GM12878 (cell line): Measurements from ENCODE around the gene CRACDL. TPM values are rescaled to one million over a fixed set of nuclear protein-coding genes. Genes with fewer than 3 reads are reported as not detected.

ENCODE experiments used
- ASH2L ChIP-seq: fragments of 300-600, 200-600 bp; sonication (generic); IDR thresholded peaks from 2 replicates; pipeline ENCODE4 v1.6.1; 2017; ENCODE audit warnings: low read depth, mild to moderate bottlenecking, borderline replicate concordance
- CREB1 ChIP-seq: IDR thresholded peaks from 2 replicates; pipeline ENCODE4 v1.6.1; 2012; ENCODE audit warnings: low read depth, mild to moderate bottlenecking, inconsistent platforms
- E4F1 ChIP-seq: fragments of 450-650 bp; IDR thresholded peaks from 2 replicates; pipeline ENCODE4 v1.6.1; 2018; ENCODE audit warnings: borderline replicate concordance, mild to moderate bottlenecking; ENCODE audit not compliant: partially characterized antibody
- EP300 ChIP-seq, 2 experiments: fragments of 150-350 bp in 1 of 2; IDR thresholded peaks; 2 replicates each; pipeline ENCODE4 v1.6.1; 2011 to 2012; ENCODE audit warnings: low read depth in 2 of 2, low read length in 2 of 2, borderline replicate concordance in 1 of 2, improper control_type of control experiment in 1 of 2, inconsistent platforms in 1 of 2; ENCODE audit not compliant: control insufficient read depth in 1 of 2
- GATAD2B ChIP-seq: fragments of 450-650 bp; conservative IDR thresholded peaks from 2 replicates; pipeline ENCODE4 v1.6.1; 2017; ENCODE audit warnings: low read depth, mild to moderate bottlenecking, moderate library complexity
- HDAC2 ChIP-seq: fragments of 200-600 bp; sonication (generic); IDR thresholded peaks from 2 replicates; pipeline ENCODE4 v1.6.1; 2017
- JUND ChIP-seq: IDR thresholded peaks from 2 replicates; pipeline ENCODE4 v1.6.1; 2012; ENCODE audit warnings: low read depth, mild to moderate bottlenecking, low read length, improper control_type of control experiment, moderate library complexity
- MEF2B ChIP-seq: fragments of 450-650 bp; IDR thresholded peaks from 2 replicates; pipeline ENCODE4 v1.6.1; 2018; ENCODE audit warnings: mild to moderate bottlenecking, moderate library complexity; ENCODE audit not compliant: partially characterized antibody, poor library complexity, severe bottlenecking
- MYC ChIP-seq: IDR thresholded peaks from 2 replicates; pipeline ENCODE4 v1.6.1; 2011; ENCODE audit warnings: mild to moderate bottlenecking, low read length, moderate library complexity, inconsistent platforms; ENCODE audit not compliant: insufficient read depth, insufficient replicate concordance, insufficient read length, severe bottlenecking
- RBBP5 ChIP-seq: fragments of 200-600 bp; sonication (generic); conservative IDR thresholded peaks from 2 replicates; pipeline ENCODE4 v1.6.1; 2016
- RELA ChIP-seq: fragments of 450-650 bp; IDR thresholded peaks from 2 replicates; pipeline ENCODE4 v1.8.0; 2014; ENCODE audit warnings: borderline replicate concordance; ENCODE audit not compliant: partially characterized antibody
- RUNX3 ChIP-seq: IDR thresholded peaks from 2 replicates; pipeline ENCODE4 v1.6.1; 2012; ENCODE audit warnings: low read length, inconsistent platforms
- SMARCA5 ChIP-seq: fragments of 450-650 bp; IDR thresholded peaks from 2 replicates; pipeline ENCODE4 v1.6.1; 2017; ENCODE audit warnings: mild to moderate bottlenecking
- polyA plus RNA-seq, 11 experiments: library from polyadenylated mRNA; depleted of rRNA in 4 of 11; unstranded in 6 of 11; stranded (reverse) in 5 of 11; fragments of >200 nt; fragmentation: Nextera tagmentation in 4 of 11; fragmentation: Illumina TruSeq in 1 of 11; extraction: Ambion mirVana in 4 of 11; extraction: Trizol in 1 of 11; gene quantifications; 1 replicate in 1 of 11; 2 replicates in 10 of 11; pipeline versions ENCODE4 v1.2.1 to v1.2.3, GENCODE V29; 2011 to 2016; ENCODE audit warnings: inconsistent platforms in 2 of 11, missing spikeins in 2 of 11, low read depth in 1 of 11
- total RNA-seq, 4 experiments: library from RNA; depleted of rRNA in 3 of 4; stranded (reverse); fragments of >200 nt in 3 of 4; fragmentation: Illumina TruSeq in 1 of 4; extraction: Trizol in 1 of 4; gene quantifications; 2 replicates each; pipeline versions ENCODE4 v1.2.1 to v1.2.3, GENCODE V29; 2013 to 2021
- TF ChIP-seq, protein P1 (sequence below): IDR thresholded peaks from 2 replicates; pipeline ENCODE4 v1.6.1; 2012; ENCODE audit warnings: improper control_type of control experiment, low read depth, low read length; ENCODE audit not compliant: insufficient replicate concordance
- TF ChIP-seq, protein P2 (sequence below): fragments of 450-650 bp; formaldehyde crosslinking; IDR thresholded peaks from 2 replicates; pipeline ENCODE4 v1.4.0; 2020; ENCODE audit warnings: mild to moderate bottlenecking, moderate library complexity

The CRACDL gene
- total and polyA plus RNA-seq, 10 of the 15 experiments (the other 5 are each of a cell fraction or from before 2014, with no cell fraction given) = 0.03 to 0.72 (median 0.14) TPM

DNA sequence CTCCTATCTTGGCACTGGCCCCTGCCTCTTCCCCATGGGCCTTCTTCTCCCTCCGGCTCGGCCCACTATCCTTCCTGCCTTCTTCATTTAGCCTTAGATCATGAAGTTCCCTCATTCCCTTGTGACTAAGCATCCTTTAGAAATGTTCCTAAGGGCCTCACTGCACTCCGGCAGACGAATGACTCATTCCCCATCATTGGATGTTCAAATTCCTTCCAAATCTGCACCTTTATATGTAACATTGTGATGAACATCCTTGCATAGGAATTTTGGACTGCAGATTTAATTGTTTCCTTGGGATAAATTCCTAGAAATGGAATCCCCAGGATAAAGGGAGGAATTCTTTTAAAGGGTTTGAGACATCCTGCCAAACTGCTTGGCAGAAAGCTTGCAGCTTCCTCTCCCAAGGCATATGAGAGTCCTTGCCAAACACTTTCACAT lies 19.0 kb downstream of the CRACDL start (continued):
- TF ChIP-seq, protein P1, sequence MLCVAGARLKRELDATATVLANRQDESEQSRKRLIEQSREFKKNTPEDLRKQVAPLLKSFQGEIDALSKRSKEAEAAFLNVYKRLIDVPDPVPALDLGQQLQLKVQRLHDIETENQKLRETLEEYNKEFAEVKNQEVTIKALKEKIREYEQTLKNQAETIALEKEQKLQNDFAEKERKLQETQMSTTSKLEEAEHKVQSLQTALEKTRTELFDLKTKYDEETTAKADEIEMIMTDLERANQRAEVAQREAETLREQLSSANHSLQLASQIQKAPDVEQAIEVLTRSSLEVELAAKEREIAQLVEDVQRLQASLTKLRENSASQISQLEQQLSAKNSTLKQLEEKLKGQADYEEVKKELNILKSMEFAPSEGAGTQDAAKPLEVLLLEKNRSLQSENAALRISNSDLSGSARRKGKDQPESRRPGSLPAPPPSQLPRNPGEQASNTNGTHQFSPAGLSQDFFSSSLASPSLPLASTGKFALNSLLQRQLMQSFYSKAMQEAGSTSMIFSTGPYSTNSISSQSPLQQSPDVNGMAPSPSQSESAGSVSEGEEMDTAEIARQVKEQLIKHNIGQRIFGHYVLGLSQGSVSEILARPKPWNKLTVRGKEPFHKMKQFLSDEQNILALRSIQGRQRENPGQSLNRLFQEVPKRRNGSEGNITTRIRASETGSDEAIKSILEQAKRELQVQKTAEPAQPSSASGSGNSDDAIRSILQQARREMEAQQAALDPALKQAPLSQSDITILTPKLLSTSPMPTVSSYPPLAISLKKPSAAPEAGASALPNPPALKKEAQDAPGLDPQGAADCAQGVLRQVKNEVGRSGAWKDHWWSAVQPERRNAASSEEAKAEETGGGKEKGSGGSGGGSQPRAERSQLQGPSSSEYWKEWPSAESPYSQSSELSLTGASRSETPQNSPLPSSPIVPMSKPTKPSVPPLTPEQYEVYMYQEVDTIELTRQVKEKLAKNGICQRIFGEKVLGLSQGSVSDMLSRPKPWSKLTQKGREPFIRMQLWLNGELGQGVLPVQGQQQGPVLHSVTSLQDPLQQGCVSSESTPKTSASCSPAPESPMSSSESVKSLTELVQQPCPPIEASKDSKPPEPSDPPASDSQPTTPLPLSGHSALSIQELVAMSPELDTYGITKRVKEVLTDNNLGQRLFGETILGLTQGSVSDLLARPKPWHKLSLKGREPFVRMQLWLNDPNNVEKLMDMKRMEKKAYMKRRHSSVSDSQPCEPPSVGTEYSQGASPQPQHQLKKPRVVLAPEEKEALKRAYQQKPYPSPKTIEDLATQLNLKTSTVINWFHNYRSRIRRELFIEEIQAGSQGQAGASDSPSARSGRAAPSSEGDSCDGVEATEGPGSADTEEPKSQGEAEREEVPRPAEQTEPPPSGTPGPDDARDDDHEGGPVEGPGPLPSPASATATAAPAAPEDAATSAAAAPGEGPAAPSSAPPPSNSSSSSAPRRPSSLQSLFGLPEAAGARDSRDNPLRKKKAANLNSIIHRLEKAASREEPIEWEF = no peak
- no peak for TF ChIP-seq MEF2B
- TF ChIP-seq RELA = no peak
- TF ChIP-seq RBBP5 = no peak
- no peak for TF ChIP-seq RUNX3
- TF ChIP-seq, protein P2, sequence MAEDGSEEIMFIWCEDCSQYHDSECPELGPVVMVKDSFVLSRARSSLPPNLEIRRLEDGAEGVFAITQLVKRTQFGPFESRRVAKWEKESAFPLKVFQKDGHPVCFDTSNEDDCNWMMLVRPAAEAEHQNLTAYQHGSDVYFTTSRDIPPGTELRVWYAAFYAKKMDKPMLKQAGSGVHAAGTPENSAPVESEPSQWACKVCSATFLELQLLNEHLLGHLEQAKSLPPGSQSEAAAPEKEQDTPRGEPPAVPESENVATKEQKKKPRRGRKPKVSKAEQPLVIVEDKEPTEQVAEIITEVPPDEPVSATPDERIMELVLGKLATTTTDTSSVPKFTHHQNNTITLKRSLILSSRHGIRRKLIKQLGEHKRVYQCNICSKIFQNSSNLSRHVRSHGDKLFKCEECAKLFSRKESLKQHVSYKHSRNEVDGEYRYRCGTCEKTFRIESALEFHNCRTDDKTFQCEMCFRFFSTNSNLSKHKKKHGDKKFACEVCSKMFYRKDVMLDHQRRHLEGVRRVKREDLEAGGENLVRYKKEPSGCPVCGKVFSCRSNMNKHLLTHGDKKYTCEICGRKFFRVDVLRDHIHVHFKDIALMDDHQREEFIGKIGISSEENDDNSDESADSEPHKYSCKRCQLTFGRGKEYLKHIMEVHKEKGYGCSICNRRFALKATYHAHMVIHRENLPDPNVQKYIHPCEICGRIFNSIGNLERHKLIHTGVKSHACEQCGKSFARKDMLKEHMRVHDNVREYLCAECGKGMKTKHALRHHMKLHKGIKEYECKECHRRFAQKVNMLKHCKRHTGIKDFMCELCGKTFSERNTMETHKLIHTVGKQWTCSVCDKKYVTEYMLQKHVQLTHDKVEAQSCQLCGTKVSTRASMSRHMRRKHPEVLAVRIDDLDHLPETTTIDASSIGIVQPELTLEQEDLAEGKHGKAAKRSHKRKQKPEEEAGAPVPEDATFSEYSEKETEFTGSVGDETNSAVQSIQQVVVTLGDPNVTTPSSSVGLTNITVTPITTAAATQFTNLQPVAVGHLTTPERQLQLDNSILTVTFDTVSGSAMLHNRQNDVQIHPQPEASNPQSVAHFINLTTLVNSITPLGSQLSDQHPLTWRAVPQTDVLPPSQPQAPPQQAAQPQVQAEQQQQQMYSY (CRISPR knock-in tag) = no peak
- TF ChIP-seq ASH2L = no peak
- TF ChIP-seq GATAD2B = no peak
- TF ChIP-seq SMARCA5 = no peak
- TF ChIP-seq MYC = no peak
- no peak for TF ChIP-seq CREB1
- TF ChIP-seq JUND = no peak
- TF ChIP-seq HDAC2 = no peak
- TF ChIP-seq E4F1 = no peak
- TF ChIP-seq EP300 (IDR thresholded peaks at IDR 0.05; ENCODE audit: borderline replicate concordance in 1 of 2, control insufficient read depth in 1 of 2, low read depth in 2 of 2, low read length in 2 of 2) = no peak
